Lung (tissue), 12 donors: ENCODE data around the gene PRIM1. TPM values are rescaled to one million over a fixed set of nuclear protein-coding genes. Genes with fewer than 3 reads are reported as not detected.
"Not testable (repeated sequence)": the region's sequence is repeated elsewhere in the genome, so short reads cannot be mapped to it uniquely, and the experiment has no call there.

Experiments
- ATAC-seq: fragments of 200-7000 bp; cut with Tn5 transposase; one replicate; pipeline ENCODE4 v1.9.1; 2020; ENCODE audit warnings: moderate number of reproducible peaks; ENCODE audit not compliant: insufficient read depth, low FRiP score
- DNase-seq, 3 donors: peaks; one replicate each; pipeline ENCODE4 v3.0.0-alpha.2; 2013 to 2017
- H3K27ac ChIP-seq, 2 donors: one replicate each; pipeline ENCODE4 v1.5.1; 2013; ENCODE audit warnings: mild to moderate bottlenecking in 2 of 2, moderate library complexity in 2 of 2, control low read depth in 1 of 2, inconsistent platforms in 1 of 2, low read depth in 1 of 2, low read length in 1 of 2
- H3K27me3 ChIP-seq, 3 donors: one replicate each; pipeline ENCODE4 v1.5.1; 2013; ENCODE audit warnings: low read length in 2 of 3; ENCODE audit not compliant: control insufficient read depth in 3 of 3, insufficient read depth in 3 of 3
- H3K36me3 ChIP-seq, 4 donors: one replicate each; pipeline ENCODE4 v1.5.1; 2013; ENCODE audit warnings: low read length in 4 of 4, mild to moderate bottlenecking in 1 of 4, moderate library complexity in 1 of 4; ENCODE audit not compliant: control insufficient read depth in 4 of 4, insufficient read depth in 4 of 4
- H3K4me1 ChIP-seq, 5 donors: one replicate each; pipeline ENCODE4 v1.5.1; 2013; ENCODE audit warnings: low read length in 5 of 5, mild to moderate bottlenecking in 2 of 5, moderate library complexity in 1 of 5; ENCODE audit not compliant: control insufficient read depth in 5 of 5, insufficient read depth in 5 of 5
- H3K4me3 ChIP-seq: one replicate; pipeline ENCODE4 v1.5.1; 2013; ENCODE audit warnings: mild to moderate bottlenecking, control low read depth, moderate library complexity
- H3K9ac ChIP-seq, 2 donors: one replicate each; pipeline ENCODE4 v1.5.1; 2013; ENCODE audit warnings: low read length in 2 of 2, control low read depth in 1 of 2; ENCODE audit not compliant: insufficient read depth in 1 of 2
- H3K9me3 ChIP-seq, 4 donors: one replicate each; pipeline ENCODE4 v1.5.1; 2013; ENCODE audit warnings: low read length in 3 of 4, mild to moderate bottlenecking in 1 of 4, moderate library complexity in 1 of 4; ENCODE audit not compliant: control insufficient read depth in 4 of 4, insufficient read depth in 3 of 4
- CTCF ChIP-seq: IDR thresholded peaks from 2 replicates; pipeline ENCODE4 v1.5.1; 2012; ENCODE audit warnings: mild to moderate bottlenecking; ENCODE audit errors: control extremely low read depth, extremely low read depth
- WGBS, 2 donors: extraction: QIAGEN DNeasy Blood & Tissue Kit; methylation state at CpG; one replicate each; pipeline ENCODE4 v1.1.7; 2013; 5-methylcytosine and 5-hydroxymethylcytosine counted together
- polyA plus RNA-seq, 2 donors: library from polyadenylated mRNA; stranded (reverse); fragments of 200-250 nt; gene quantifications; one replicate each; pipeline ENCODE4 v1.2.1, GENCODE V29; 2013
- total RNA-seq, 2 donors: library from RNA; depleted of rRNA in 1 of 2; stranded (reverse); fragments of >200 nt in 1 of 2; gene quantifications; one replicate each; pipeline ENCODE4 v1.2.1, GENCODE V29; 2014 to 2021
- donor health status: control.
- donor health status: control.
- donor health status: Bipolar disorder and iron deficiency.
- donor health status: healthy.
- donor health status: DM: yes; HTN: yes; CAD: no.

PRIM1 gene
- total and polyA plus RNA-seq, 4 donors = 3.1 to 9.9 (median 5.0) TPM

- ATAC-seq = no peak
- H3K9me3 ChIP-seq = peaks cover 0 to 3% (median 0%) of the 10 kb centered on the region in 4 donors
- DNase-seq = no peak
These were observed 7.3 kb upstream of the PRIM1 start for GRCh38 chr12:56759263-56759908.

GRCh38 chr12:56758728-56759262 is 6.7 kb upstream of the PRIM1 start:
- Histone ChIP-seq H3K27me3 (no peaks in the 10 kb centered on the region), H3K27ac (no peak overlapping the region), H3K9me3 (peaks cover 0 to 3% (median 0%) of the 10 kb centered on the region in 4 donors), H3K36me3 (no peaks in the 10 kb centered on the region), H3K4me1 (no peaks in the 10 kb centered on the region), H3K9ac (no peak overlapping the region), H3K4me3 (no peak overlapping the region)
- WGBS, 2 donors = 77 to 94% methylated on average over 3 of the region's 3 CpGs
- DNase-seq (no peak), ATAC-seq (no peak)
- no peak for TF ChIP-seq CTCF

More at GRCh38 chr12:56759263-56759908, 7.3 kb upstream of the PRIM1 start:
- H3K36me3 ChIP-seq = no peaks in the 10 kb centered on the region
- H3K4me3 ChIP-seq = no peak overlapping the region
- H3K9ac ChIP-seq = no peak overlapping the region
- no peaks in the 10 kb centered on the region for H3K4me1 ChIP-seq
- H3K27ac ChIP-seq = no peak overlapping the region
- no peak for TF ChIP-seq CTCF
- no peaks in the 10 kb centered on the region for H3K27me3 ChIP-seq
- 61 to 79% methylated on average over 6 of the region's 6 CpGs for WGBS, 2 donors

GRCh38 chr12:56757971-56758370 is 5.8 kb upstream of the PRIM1 start:
- not testable (repeated sequence) for H3K9me3 ChIP-seq, H3K4me1 ChIP-seq, DNase-seq, H3K27ac ChIP-seq, H3K9ac ChIP-seq, H3K27me3 ChIP-seq, ATAC-seq, H3K4me3 ChIP-seq, H3K36me3 ChIP-seq
- WGBS, 2 donors = 96 to 100% methylated on average over 1 of the region's 1 CpG

GRCh38 chr12:56753566-56753965 is 1.4 kb upstream of the PRIM1 start:
- Histone ChIP-seq H3K4me1 (peaks cover 0 to 10% (median 0%) of the 10 kb centered on the region in 5 donors), H3K27me3 (no peaks in the 10 kb centered on the region), H3K4me3 (no peak overlapping the region), H3K36me3 (no peaks in the 10 kb centered on the region), H3K9ac (no peak overlapping the region), H3K9me3 (peaks cover 0 to 3% (median 0%) of the 10 kb centered on the region in 4 donors), H3K27ac (no peak overlapping the region)
- WGBS, 2 donors = 96 to 100% methylated on average over 1 of the region's 1 CpG
- TF ChIP-seq CTCF = no peak
- ATAC-seq (no peak), DNase-seq (no peak)

GRCh38 chr12:56750596-56750995 is 1.5 kb downstream of the PRIM1 start:
- ATAC-seq, DNase-seq: not testable (repeated sequence)

More at GRCh38 chr12:56750596-56750995, 1.5 kb downstream of the PRIM1 start:
- H3K27me3 ChIP-seq, H3K9me3 ChIP-seq, H3K36me3 ChIP-seq, H3K27ac ChIP-seq, H3K4me3 ChIP-seq: not testable (repeated sequence)
- H3K4me1 ChIP-seq = peaks cover 0 to 10% (median 0%) of the 10 kb centered on the region in 5 donors
- peak overlapping the region in 1 of 2 donors; percentile 19 for H3K9ac ChIP-seq
- 59 to 81% methylated on average over 13 of the region's 13 CpGs for WGBS, 2 donors
